AG04450 (cell line): ENCODE results near the gene AMOTL2. TPM values are rescaled to one million over a fixed set of nuclear protein-coding genes. Genes with fewer than 3 reads are reported as not detected.
A peak's percentile ranks its signal among the peaks of the same experiment; 100 is the strongest.

Experiments used
- CTCF ChIA-PET: fragments of 300-600, 350-600 bp; formaldehyde crosslinking; extraction: SDS; loops from one replicate; lab custom pipeline; 2022; ENCODE audit warnings: antibody characterized with exemption, inconsistent platforms; lab: Charles Lee
- POLR2A ChIA-PET: fragments of 350-600 bp; formaldehyde crosslinking; extraction: SDS; loops from one replicate; lab custom pipeline; 2021; ENCODE audit warnings: antibody characterized with exemption, inconsistent platforms; lab: Yijun Ruan, JAX
- DNase-seq: peaks from one replicate; pipeline ENCODE4 v3.0.0-alpha.2; 2011; ENCODE audit warnings: low read depth, low spot score
- H3K27ac ChIP-seq: one replicate; pipeline ENCODE4 v1.5.1; 2012; ENCODE audit warnings: low read depth, low read length, control low read depth
- H3K27me3 ChIP-seq: one replicate; pipeline ENCODE4 v1.6.0; 2012; ENCODE audit warnings: low read length; ENCODE audit not compliant: control insufficient read depth, insufficient read depth
- H3K4me3 ChIP-seq: 2 replicates; pipeline ENCODE4 v1.5.1; 2011; ENCODE audit warnings: mild to moderate bottlenecking, low read depth, low read length, control low read depth
- H3K9me3 ChIP-seq: 2 replicates; pipeline ENCODE4 v1.5.1; 2012; ENCODE audit warnings: low read length; ENCODE audit not compliant: control insufficient read depth, insufficient read depth
- CTCF ChIP-seq: IDR thresholded peaks from 2 replicates; pipeline ENCODE4 v1.5.1; 2011; ENCODE audit warnings: low read depth, low read length, control low read depth, inconsistent platforms
- polyA plus RNA-seq: library from polyadenylated mRNA; depleted of rRNA; stranded (reverse); fragments of >200 nt; gene quantifications from 2 replicates; pipeline ENCODE4 v1.2.3, GENCODE V29; 2011

Gene AMOTL2
- polyA plus RNA-seq, 1 experiment: 74.5 TPM

GRCh38 chr3:134373271-134374104 is 759 bp downstream of the AMOTL2 start:
- DNase-seq: peak; percentile 83
- H3K27me3 ChIP-seq: no peaks in the 10 kb centered on the region
- peak overlapping the region; percentile 100 for H3K27ac ChIP-seq
- POLR2A ChIA-PET: interaction anchor here (0.6 to 7.0 kb wide), 20 partner anchors 9 to 112 kb away, joined by 3 to 72 read pairs (median 9); partner anchors contain the start of genes ANAPC13 and CEP63
- peaks cover 8% of the 10 kb centered on the region; the same call in 1 of the 2 replicates for H3K9me3 ChIP-seq
- CTCF ChIA-PET: interaction anchor here (1.0 to 2.0 kb wide), 6 partner anchors 9 to 104 kb away, joined by 3 to 7 read pairs (median 6); no protein-coding TSS in a partner anchor
- TF ChIP-seq CTCF: no peak
- H3K4me3 ChIP-seq: peak overlapping the region; percentile 98

- Histone ChIP-seq H3K27me3 (no peaks in the 10 kb centered on the region), H3K4me3 (peak overlapping the region; percentile 98), H3K9me3 (peaks cover 8% of the 10 kb centered on the region; the same call in 1 of the 2 replicates), H3K27ac (peak overlapping the region; percentile 100)
- POLR2A ChIA-PET: interaction anchor here (0.6 to 7.0 kb wide), 15 partner anchors 8 to 305 kb away, joined by 3 to 72 read pairs (median 5); partner anchors contain the start of genes ANAPC13 and CEP63
- TF ChIP-seq CTCF: no peak
- no peak for DNase-seq
- CTCF ChIA-PET: interaction anchor here (0.6 to 2.0 kb wide), 7 partner anchors 59 to 258 kb away, joined by 3 to 7 read pairs (median 4); no protein-coding TSS in a partner anchor
Observed at GRCh38 chr3:134372396-134373270, 1.6 kb downstream of the AMOTL2 start.

GRCh38 chr3:134371542-134372324 is 2.5 kb downstream of the AMOTL2 start:
- CTCF ChIA-PET: interaction anchor here (0.6 to 2.7 kb wide), 7 partner anchors 58 to 259 kb away, joined by 3 to 21 read pairs (median 6); no protein-coding TSS in a partner anchor
- no peak for DNase-seq
- Histone ChIP-seq H3K27me3 (no peaks in the 10 kb centered on the region), H3K9me3 (peaks cover 8% of the 10 kb centered on the region; the same call in 1 of the 2 replicates), H3K4me3 (peak overlapping the region; percentile 98), H3K27ac (peak overlapping the region; percentile 100)
- TF ChIP-seq CTCF: peak; percentile 7; the same call in 1 of the 2 replicates
- POLR2A ChIA-PET: interaction anchor here (0.7 to 7.0 kb wide), 10 partner anchors 7 to 114 kb away, joined by 3 to 72 read pairs (median 14); partner anchors contain the start of genes ANAPC13 and CEP63
